MM.1S (cell line): ENCODE measurements around the gene BCO2.

Source experiments
- DNase-seq: peaks from one replicate; pipeline ENCODE4 v3.0.0-alpha.2; 2015
- H2AFZ ChIP-seq: fragments of 300-600 bp; sonication (generic); 2 replicates; pipeline ENCODE4 v1.6.0; 2016; ENCODE audit warnings: antibody characterized with exemption, low read length
- H3F3A ChIP-seq: fragments of 300-600 bp; sonication (generic); 2 replicates; pipeline ENCODE4 v1.6.1; 2016; ENCODE audit warnings: mild to moderate bottlenecking, antibody characterized with exemption, low read length, moderate library complexity, mixed read lengths; ENCODE audit not compliant: insufficient read depth
- H3K27ac ChIP-seq: fragments of 300-600 bp; sonication (generic); 2 replicates; pipeline ENCODE4 v1.5.1; 2016; ENCODE audit warnings: mild to moderate bottlenecking, low read length
- H3K27me3 ChIP-seq: fragments of 300-600 bp; sonication (generic); replicated peaks from 2 replicates; pipeline ENCODE4 v1.6.0; 2016; ENCODE audit warnings: low read length; ENCODE audit not compliant: insufficient read depth
- H3K36me3 ChIP-seq: fragments of 300-600 bp; sonication (generic); replicated peaks from 2 replicates; pipeline ENCODE4 v1.6.1; 2016; ENCODE audit warnings: mild to moderate bottlenecking, low read length, mixed read lengths; ENCODE audit not compliant: insufficient read depth
- H3K4me1 ChIP-seq: fragments of 300-600 bp; sonication (generic); 2 replicates; pipeline ENCODE4 v1.6.1; 2016; ENCODE audit warnings: low read length, mixed read lengths
- H3K4me2 ChIP-seq: fragments of 300-600 bp; sonication (generic); 2 replicates; pipeline ENCODE4 v1.6.0; 2016; ENCODE audit warnings: low read depth, low read length
- H3K4me3 ChIP-seq: fragments of 300-600 bp; sonication (generic); 2 replicates; pipeline ENCODE4 v1.5.1; 2016; ENCODE audit warnings: low read length, mixed read lengths
- H3K79me2 ChIP-seq: fragments of 300-600 bp; sonication (generic); 2 replicates; pipeline ENCODE4 v1.6.1; 2016; ENCODE audit warnings: mixed run types, low read length, mixed read lengths
- H3K9ac ChIP-seq: fragments of 300-600 bp; sonication (generic); 2 replicates; pipeline ENCODE4 v1.6.1; 2016; ENCODE audit warnings: low read length, mixed read lengths
- H3K9me2 ChIP-seq: fragments of 300-600 bp; sonication (generic); replicated peaks from 2 replicates; pipeline ENCODE4 v1.6.1; 2016; ENCODE audit warnings: mild to moderate bottlenecking, low read length, mixed read lengths; ENCODE audit not compliant: insufficient read depth
- H3K9me3 ChIP-seq: fragments of 300-600 bp; sonication (generic); replicated peaks from 2 replicates; pipeline ENCODE4 v1.6.1; 2016; ENCODE audit warnings: mild to moderate bottlenecking, low read length, mixed read lengths; ENCODE audit not compliant: insufficient read depth
- H4K20me1 ChIP-seq: fragments of 300-600 bp; sonication (generic); 2 replicates; pipeline ENCODE4 v1.6.1; 2016; ENCODE audit warnings: mild to moderate bottlenecking, low read length, moderate library complexity, mixed read lengths; ENCODE audit not compliant: insufficient read depth
- EZH2 ChIP-seq: fragments of 300-600 bp; sonication (generic); optimal IDR thresholded peaks from 2 replicates; pipeline ENCODE3; 2017; ENCODE audit warnings: low read depth, mild to moderate bottlenecking, antibody characterized with exemption, low read length, mixed read lengths
- EZH2phosphoT487 ChIP-seq: fragments of 300-600 bp; sonication (generic); IDR thresholded peaks from 2 replicates; pipeline ENCODE4 v1.6.1; 2018; ENCODE audit warnings: antibody characterized with exemption, low read length
- TF ChIP-seq, protein P1 (sequence below): fragments of 300-600 bp; sonication (generic); IDR thresholded peaks from 2 replicates; pipeline ENCODE4 v1.5.1; 2016; ENCODE audit warnings: antibody characterized with exemption, low read length, mixed read lengths

BCO2 gene

DNA sequence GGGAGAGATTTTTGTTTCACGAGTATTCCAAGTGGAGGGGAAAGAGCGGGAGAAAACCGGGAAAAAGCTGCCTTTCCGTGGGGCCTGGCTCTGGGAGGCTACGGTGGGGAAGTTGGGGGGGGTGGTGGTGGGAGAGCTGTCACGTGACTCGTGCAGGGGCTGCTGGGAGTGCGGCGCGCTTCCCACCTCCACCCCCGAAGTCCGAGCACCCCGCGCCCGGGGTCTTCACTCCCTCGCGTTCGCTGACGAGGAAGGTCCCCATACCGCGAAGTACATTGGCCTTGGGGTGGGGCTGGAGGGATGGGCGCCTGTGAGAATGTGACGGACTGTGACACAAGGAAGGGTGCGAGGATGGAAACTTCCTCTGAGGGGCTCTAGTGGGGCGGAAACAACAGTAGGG, 8.2 kb upstream of the BCO2 start, which contains the start of gene TEX12:
Gene TEX12 (plus strand): TSS at position 228 of the 400 bp plus-strand sequence. CDS start 1,897 bp downstream, outside the sequence.
- Histone ChIP-seq H3K27me3 (no peaks in the 10 kb centered on the region), H2AFZ (no peak within 1 kb of the TSS), H3K79me2 (no peaks in the 10 kb centered on the region), H3K9me2 (no peaks in the 10 kb centered on the region), H3K27ac (no peak within 1 kb of the TSS), H3K4me1 (no peaks in the 10 kb centered on the region), H3K9ac (no peak within 1 kb of the TSS), H3F3A (no peaks in the 10 kb centered on the region), H3K4me3 (no peak within 1 kb of the TSS), H3K36me3 (no peaks in the 10 kb centered on the region), H3K4me2 (no peak within 1 kb of the TSS), H4K20me1 (no peaks in the 10 kb centered on the region), H3K9me3 (no peaks in the 10 kb centered on the region)
- no peak for TF ChIP-seq EZH2phosphoT487
- TF ChIP-seq, protein P1, sequence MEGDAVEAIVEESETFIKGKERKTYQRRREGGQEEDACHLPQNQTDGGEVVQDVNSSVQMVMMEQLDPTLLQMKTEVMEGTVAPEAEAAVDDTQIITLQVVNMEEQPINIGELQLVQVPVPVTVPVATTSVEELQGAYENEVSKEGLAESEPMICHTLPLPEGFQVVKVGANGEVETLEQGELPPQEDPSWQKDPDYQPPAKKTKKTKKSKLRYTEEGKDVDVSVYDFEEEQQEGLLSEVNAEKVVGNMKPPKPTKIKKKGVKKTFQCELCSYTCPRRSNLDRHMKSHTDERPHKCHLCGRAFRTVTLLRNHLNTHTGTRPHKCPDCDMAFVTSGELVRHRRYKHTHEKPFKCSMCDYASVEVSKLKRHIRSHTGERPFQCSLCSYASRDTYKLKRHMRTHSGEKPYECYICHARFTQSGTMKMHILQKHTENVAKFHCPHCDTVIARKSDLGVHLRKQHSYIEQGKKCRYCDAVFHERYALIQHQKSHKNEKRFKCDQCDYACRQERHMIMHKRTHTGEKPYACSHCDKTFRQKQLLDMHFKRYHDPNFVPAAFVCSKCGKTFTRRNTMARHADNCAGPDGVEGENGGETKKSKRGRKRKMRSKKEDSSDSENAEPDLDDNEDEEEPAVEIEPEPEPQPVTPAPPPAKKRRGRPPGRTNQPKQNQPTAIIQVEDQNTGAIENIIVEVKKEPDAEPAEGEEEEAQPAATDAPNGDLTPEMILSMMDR = no peak
- TF ChIP-seq EZH2 = no peak
- DNase-seq = no peak

DNA sequence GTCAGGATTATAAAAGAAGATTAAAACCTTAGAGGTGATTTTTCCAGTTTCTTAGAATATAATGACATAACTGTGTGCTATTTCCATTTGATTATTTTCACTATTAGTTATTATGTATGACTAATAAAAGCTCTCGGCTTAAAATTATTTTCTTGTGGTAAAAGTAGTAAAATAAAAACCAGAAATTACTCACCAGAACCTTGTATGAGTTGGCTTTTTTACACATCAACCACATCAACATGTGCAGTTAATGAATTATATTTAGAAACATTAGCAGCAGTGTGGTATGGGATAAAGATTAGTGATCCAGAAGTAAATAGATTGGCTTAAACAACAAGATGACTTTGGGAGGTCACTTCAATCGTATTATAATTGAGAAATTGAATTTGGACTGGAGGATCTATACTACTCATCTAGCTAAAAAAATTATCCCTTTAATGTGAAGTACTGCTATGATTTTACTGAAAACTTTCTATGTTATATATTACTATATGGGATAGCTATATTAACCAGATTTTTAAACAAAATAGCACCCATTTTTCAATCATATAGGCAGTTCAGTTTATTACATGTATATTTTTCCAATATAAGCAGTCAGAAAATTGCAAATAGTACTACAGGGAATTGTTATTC, 2.8 kb upstream of the BCO2 start:
- no peak for DNase-seq
- Histone ChIP-seq H4K20me1 (no peaks in the 10 kb centered on the region), H3K4me2 (no peak overlapping the region), H2AFZ (no peak overlapping the region), H3K9ac (no peak overlapping the region), H3K9me2 (no peaks in the 10 kb centered on the region), H3K36me3 (no peaks in the 10 kb centered on the region), H3K79me2 (no peaks in the 10 kb centered on the region), H3K4me3 (no peak overlapping the region), H3K27me3 (no peaks in the 10 kb centered on the region), H3K4me1 (no peaks in the 10 kb centered on the region), H3K27ac (no peak overlapping the region), H3K9me3 (no peaks in the 10 kb centered on the region), H3F3A (no peaks in the 10 kb centered on the region)
- TF ChIP-seq, protein P1 = no peak
- no peak for TF ChIP-seq EZH2phosphoT487

GRCh38 chr11:112173152-112173551, 2.2 kb upstream of the BCO2 start:
- Histone ChIP-seq H3F3A (no peaks in the 10 kb centered on the region), H3K9ac (no peak overlapping the region), H3K36me3 (no peaks in the 10 kb centered on the region), H3K9me3 (no peaks in the 10 kb centered on the region), H3K79me2 (no peaks in the 10 kb centered on the region), H3K4me2 (no peak overlapping the region), H3K9me2 (no peaks in the 10 kb centered on the region), H3K27ac (no peak overlapping the region), H3K4me3 (no peak overlapping the region), H4K20me1 (no peaks in the 10 kb centered on the region), H3K27me3 (no peaks in the 10 kb centered on the region), H3K4me1 (no peaks in the 10 kb centered on the region), H2AFZ (no peak overlapping the region)
- TF ChIP-seq, protein P1 = no peak
- TF ChIP-seq EZH2 (no peak), EZH2phosphoT487 (no peak)
- no peak for DNase-seq
